Activated CD8-positive, alpha-beta memory T cell treated with anti-CD3 and anti-CD28 coated beads, Interleukin-2, amount 50 U/mL, for 48 hours (primary cell): Measurements from ENCODE around the gene TAF1.
"Not testable (repeated sequence)": the region's sequence is repeated elsewhere in the genome, so short reads cannot be mapped to it uniquely, and the experiment has no call there.

Experiments
- DNase-seq: peaks from one replicate; pipeline ENCODE4 v3.0.0-alpha.2; 2020

TAF1 gene

DNA sequence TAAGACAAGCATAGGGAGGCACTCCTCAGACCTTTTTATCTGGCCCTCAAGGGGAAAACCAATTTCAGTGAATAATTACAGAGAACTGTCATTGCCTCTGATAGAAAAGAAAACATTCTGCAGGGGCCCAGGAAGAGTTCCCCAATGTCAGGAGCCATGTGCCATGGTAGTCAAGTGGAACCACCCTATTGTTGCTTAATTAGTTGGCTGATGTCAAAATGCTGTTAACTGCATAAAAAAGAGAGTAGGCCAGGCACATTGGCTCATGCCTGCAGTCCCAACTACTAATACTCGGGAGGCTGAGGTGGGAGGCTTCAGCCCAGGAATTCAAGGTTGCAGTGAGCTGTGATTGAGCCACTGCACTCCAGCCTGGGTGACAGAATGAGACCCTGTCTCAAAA, 138.2 kb downstream of the TAF1 start:
- DNase-seq, result no peak

DNA sequence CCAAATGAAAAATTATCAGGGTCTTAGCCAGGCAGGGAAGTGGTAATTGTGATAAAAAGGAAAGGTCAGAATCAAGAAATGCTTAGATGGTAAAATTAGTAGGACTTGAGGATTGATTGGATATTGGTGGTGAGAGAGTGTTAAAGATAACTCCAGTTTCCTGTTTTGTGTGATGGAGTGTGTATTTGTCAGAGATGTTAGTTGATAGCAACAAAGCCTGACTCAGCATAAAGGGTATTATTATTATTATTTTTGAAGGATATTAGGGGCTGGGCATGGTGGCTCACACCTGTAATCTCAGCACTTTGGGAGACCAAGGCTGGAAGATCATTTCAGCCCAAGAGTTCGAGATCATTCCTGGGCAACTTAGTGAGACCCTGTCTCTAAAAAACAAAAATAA, 143.1 kb downstream of the TAF1 start:
- DNase-seq, result no peak

GRCh38 chrX:71510161-71510560, 144.0 kb downstream of the TAF1 start:
- DNase-seq, result no peak

DNA sequence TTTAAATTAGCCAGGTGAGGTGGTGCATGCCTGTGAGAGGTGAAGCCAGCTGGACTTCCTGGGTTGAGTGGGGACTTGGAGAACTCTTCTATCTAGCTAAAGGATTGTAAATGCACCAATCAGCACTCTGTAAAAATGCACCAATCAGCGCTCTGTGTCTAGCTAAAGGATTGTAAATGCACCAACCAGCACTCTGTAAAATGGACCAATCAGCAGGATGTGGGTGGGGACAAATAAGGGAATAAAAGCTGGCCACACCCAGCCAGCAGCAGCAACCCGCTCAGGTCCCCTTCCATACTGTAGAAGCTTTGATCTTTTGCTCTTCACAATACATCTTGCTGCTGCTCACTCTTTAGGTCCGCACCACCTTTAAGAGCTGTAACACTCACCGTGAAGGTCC, 147.6 kb downstream of the TAF1 start:
- not testable (repeated sequence) for DNase-seq

GRCh38 chrX:71514367-71515037, 148.3 kb downstream of the TAF1 start:
- no peak for DNase-seq

DNA sequence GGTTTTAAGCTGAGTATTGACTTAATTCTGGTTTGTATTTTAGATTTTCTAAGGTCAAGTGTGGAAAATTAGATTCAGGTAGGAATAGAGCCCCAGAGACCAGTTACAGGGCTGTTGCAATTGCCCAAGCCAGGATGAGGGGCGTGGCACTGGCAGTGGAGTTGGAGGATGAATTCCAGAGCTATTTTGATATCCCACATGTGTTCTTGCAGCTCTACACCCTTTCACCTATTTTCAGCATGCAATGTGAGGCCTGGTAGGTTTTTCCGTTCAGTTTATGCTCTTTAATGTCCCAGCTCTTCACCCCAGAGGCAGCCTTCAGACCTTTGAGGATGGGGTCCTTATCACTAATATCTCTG, 148.9 kb downstream of the TAF1 start:
- no peak for DNase-seq
